Endothelial cell of umbilical vein (primary cell): ENCODE measurements around the gene STXBP5L.

ENCODE experiments used
- TF ChIP-seq, protein P1 (sequence below): IDR thresholded peaks from 2 replicates; pipeline ENCODE4 v1.6.1; 2011; ENCODE audit not compliant: insufficient read depth, insufficient read length
- TF ChIP-seq, protein P2 (sequence below), 2 donors: IDR thresholded peaks; 1 replicate in 1 of 2; 2 replicates in 1 of 2; pipeline ENCODE4 v1.5.1; 2011; ENCODE audit warnings: low read length in 2 of 2, mild to moderate bottlenecking in 2 of 2, moderate library complexity in 2 of 2, control low read depth in 1 of 2, inconsistent platforms in 1 of 2, low read depth in 1 of 2; ENCODE audit not compliant: insufficient read depth in 1 of 2; ENCODE audit errors: extremely low read depth in 1 of 2

DNA sequence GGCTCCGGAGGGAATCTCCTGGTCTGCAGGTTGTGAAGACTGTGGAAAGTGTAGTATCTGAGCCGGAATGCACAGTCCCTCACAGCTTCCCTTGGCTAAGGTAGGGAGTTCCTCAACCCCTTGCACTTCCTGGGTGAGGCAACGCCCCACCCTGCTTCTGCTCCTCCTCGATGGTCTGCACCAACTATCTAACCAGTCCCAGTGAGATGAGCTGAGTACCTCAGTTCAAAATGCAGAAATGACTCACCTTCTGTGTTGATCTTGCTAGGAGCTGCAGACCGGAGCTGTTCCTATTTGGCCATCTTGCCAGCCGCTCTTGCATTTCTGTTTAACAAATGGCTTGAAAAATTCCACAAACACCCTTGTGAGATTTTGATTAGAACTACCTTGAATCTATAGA lies 156.1 kb downstream of the STXBP5L start:
- TF ChIP-seq, protein P1, sequence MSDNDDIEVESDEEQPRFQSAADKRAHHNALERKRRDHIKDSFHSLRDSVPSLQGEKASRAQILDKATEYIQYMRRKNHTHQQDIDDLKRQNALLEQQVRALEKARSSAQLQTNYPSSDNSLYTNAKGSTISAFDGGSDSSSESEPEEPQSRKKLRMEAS: no peak
- TF ChIP-seq, protein P2, sequence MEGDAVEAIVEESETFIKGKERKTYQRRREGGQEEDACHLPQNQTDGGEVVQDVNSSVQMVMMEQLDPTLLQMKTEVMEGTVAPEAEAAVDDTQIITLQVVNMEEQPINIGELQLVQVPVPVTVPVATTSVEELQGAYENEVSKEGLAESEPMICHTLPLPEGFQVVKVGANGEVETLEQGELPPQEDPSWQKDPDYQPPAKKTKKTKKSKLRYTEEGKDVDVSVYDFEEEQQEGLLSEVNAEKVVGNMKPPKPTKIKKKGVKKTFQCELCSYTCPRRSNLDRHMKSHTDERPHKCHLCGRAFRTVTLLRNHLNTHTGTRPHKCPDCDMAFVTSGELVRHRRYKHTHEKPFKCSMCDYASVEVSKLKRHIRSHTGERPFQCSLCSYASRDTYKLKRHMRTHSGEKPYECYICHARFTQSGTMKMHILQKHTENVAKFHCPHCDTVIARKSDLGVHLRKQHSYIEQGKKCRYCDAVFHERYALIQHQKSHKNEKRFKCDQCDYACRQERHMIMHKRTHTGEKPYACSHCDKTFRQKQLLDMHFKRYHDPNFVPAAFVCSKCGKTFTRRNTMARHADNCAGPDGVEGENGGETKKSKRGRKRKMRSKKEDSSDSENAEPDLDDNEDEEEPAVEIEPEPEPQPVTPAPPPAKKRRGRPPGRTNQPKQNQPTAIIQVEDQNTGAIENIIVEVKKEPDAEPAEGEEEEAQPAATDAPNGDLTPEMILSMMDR (IDR thresholded peaks at IDR 0.05; ENCODE audit: extremely low read depth in 1 of 2, insufficient read depth in 1 of 2, low read depth in 1 of 2, low read length in 2 of 2): no peak
